HCT116 (cell line): Measurements from ENCODE around the gene SOX18. TPM values are rescaled to one million over a fixed set of nuclear protein-coding genes. Genes with fewer than 3 reads are reported as not detected.
A peak's percentile ranks its signal among the peaks of the same experiment; 100 is the strongest.

Source experiments
- ATAC-seq: fragments of 200-7000 bp; cut with Tn5 transposase; 2 replicates; pipeline ENCODE4 v1.9.1; 2020; ENCODE audit warnings: mild to moderate bottlenecking, moderate library complexity
- Bru-seq: library from RNA; stranded (reverse); fragments of 400-500 nt; gene quantifications from one replicate; lab custom pipeline; 2021; lab: Mats Ljungman, UMichigan
- BruChase-seq, 2 experiments: library from RNA; stranded (reverse); fragments of 400-500 nt; gene quantifications; one replicate each; lab custom pipeline; 2021; lab: Mats Ljungman, UMichigan
- BruUV-seq: library from RNA; stranded (reverse); fragments of 400-500 nt; replicated peaks from 2 replicates; lab custom pipeline; 2021; lab: Mats Ljungman, UMichigan
- CTCF ChIA-PET: fragments of 300-600 bp; sonication (Branson Sonifier 250); formaldehyde crosslinking; loops from one replicate; lab custom pipeline; 2021; ENCODE audit warnings: antibody characterized with exemption; lab: Charles Lee
- POLR2A ChIA-PET: fragments of 300-600, 350-600 bp; sonication (Branson Sonifier 250); formaldehyde crosslinking; loops from one replicate; lab custom pipeline; 2021; ENCODE audit warnings: antibody characterized with exemption; lab: Charles Lee
- RAD21 ChIA-PET, 2 experiments: fragments of 300-600 bp; sonication (Branson Sonifier 250); formaldehyde crosslinking; loops; one replicate each; lab custom pipeline; 2023; ENCODE audit warnings: low total read pairs in 2 of 2; ENCODE audit not compliant: uncharacterized antibody in 2 of 2, unreplicated experiment in 2 of 2, low non-redundant PET in 1 of 2; lab: Charles Lee
- DNase-seq: peaks from one replicate; pipeline ENCODE4 v3.0.0-alpha.2; 2010; ENCODE audit warnings: low read depth, low spot score
- H2AFZ ChIP-seq: fragments of 200-600 bp; shearing (Covaris generic), sonication (generic); 2 replicates; pipeline ENCODE4 v1.6.1; 2017; ENCODE audit warnings: low read depth, mixed run types, mixed read lengths, antibody characterized with exemption, low read length; ENCODE audit not compliant: poor library complexity, severe bottlenecking
- H3K27ac ChIP-seq: 2 replicates; pipeline ENCODE4 v1.5.1; 2012; ENCODE audit warnings: low read depth, low read length
- H3K27me3 ChIP-seq: fragments of 200-600 bp; sonication (generic); 2 replicates; pipeline ENCODE4 v1.6.1; 2016; ENCODE audit warnings: mixed run types, low read length, mixed read lengths; ENCODE audit not compliant: insufficient read depth
- H3K36me3 ChIP-seq, 2 experiments: fragments of 200-500 bp in 1 of 2; fragments of 200-600 bp in 1 of 2; sonication (Bioruptor generic) in 1 of 2; sonication (generic) in 1 of 2; 2 replicates each; pipeline versions ENCODE4 v1.5.1 to v1.6.1; 2014 to 2016; ENCODE audit warnings: low read length in 2 of 2, inconsistent platforms in 1 of 2, mixed read lengths in 1 of 2, mixed run types in 1 of 2; ENCODE audit not compliant: insufficient read depth in 2 of 2, control insufficient read depth in 1 of 2
- H3K4me1 ChIP-seq, 2 experiments: fragments of 200-600 bp in 1 of 2; sonication (generic) in 1 of 2; 2 replicates each; pipeline versions ENCODE4 v1.5.1 to v1.6.1; 2012 to 2017; ENCODE audit warnings: low read length in 2 of 2, inconsistent platforms in 1 of 2, mild to moderate bottlenecking in 1 of 2, mixed read lengths in 1 of 2, mixed run types in 1 of 2, moderate library complexity in 1 of 2; ENCODE audit not compliant: insufficient read depth in 2 of 2, control insufficient read depth in 1 of 2
- H3K4me2 ChIP-seq: fragments of 200-600 bp; sonication (generic); 2 replicates; pipeline ENCODE4 v1.6.1; 2017; ENCODE audit warnings: mixed run types, low read length, mixed read lengths
- H3K4me3 ChIP-seq, 2 experiments: fragments of 200-600 bp in 1 of 2; sonication (generic) in 1 of 2; replicated peaks in 1 of 2; 2 replicates each; pipeline ENCODE4 v1.5.1; 2011 to 2016; ENCODE audit warnings: low read length in 2 of 2, control low read depth in 1 of 2, low read depth in 1 of 2, mild to moderate bottlenecking in 1 of 2, mixed read lengths in 1 of 2, mixed run types in 1 of 2
- H3K79me2 ChIP-seq: fragments of 200-600 bp; sonication (generic); 2 replicates; pipeline ENCODE4 v1.6.1; 2017; ENCODE audit warnings: mild to moderate bottlenecking, mixed run types, low read length, moderate library complexity, mixed read lengths; ENCODE audit not compliant: insufficient read depth
- H3K9ac ChIP-seq: fragments of 200-600 bp; sonication (generic); 2 replicates; pipeline ENCODE4 v1.6.1; 2016; ENCODE audit warnings: low read length, mixed read lengths
- H3K9me2 ChIP-seq: fragments of 200-600 bp; sonication (generic), shearing (Covaris generic); 2 replicates; pipeline ENCODE4 v1.6.1; 2017; ENCODE audit warnings: mixed run types, mild to moderate bottlenecking, moderate library complexity; ENCODE audit not compliant: insufficient read depth
- H3K9me3 ChIP-seq, 2 experiments: fragments of 200-500 bp in 1 of 2; fragments of 200-600 bp in 1 of 2; sonication (Bioruptor generic) in 1 of 2; sonication (generic) in 1 of 2; 2 replicates each; pipeline ENCODE4 v1.6.1; 2014 to 2017; ENCODE audit warnings: low read length in 2 of 2, mixed read lengths in 2 of 2, inconsistent platforms in 1 of 2, low read depth in 1 of 2, mild to moderate bottlenecking in 1 of 2, mixed run types in 1 of 2, moderate library complexity in 1 of 2; ENCODE audit not compliant: control insufficient read depth in 1 of 2, insufficient read depth in 1 of 2
- H4K20me1 ChIP-seq: fragments of 200-600 bp; sonication (generic), shearing (Covaris generic); 2 replicates; pipeline ENCODE4 v1.6.1; 2017; ENCODE audit warnings: mixed run types, mild to moderate bottlenecking, moderate library complexity; ENCODE audit not compliant: insufficient read depth
- CEBPB ChIP-seq: IDR thresholded peaks from 2 replicates; pipeline ENCODE4 v1.6.1; 2012; ENCODE audit warnings: low read depth
- EZH2 ChIP-seq: fragments of 200-600 bp; sonication (generic); IDR thresholded peaks from 2 replicates; pipeline ENCODE4 v1.6.1; 2017; ENCODE audit warnings: antibody characterized with exemption, mixed run types
- EZH2phosphoT487 ChIP-seq: fragments of 200-600 bp; IDR thresholded peaks from 2 replicates; pipeline ENCODE4 v1.6.1; 2018; ENCODE audit warnings: antibody characterized with exemption, borderline replicate concordance
- POLR2AphosphoS5 ChIP-seq: IDR thresholded peaks from 2 replicates; pipeline ENCODE4 v1.6.1; 2011; ENCODE audit warnings: mild to moderate bottlenecking, low read depth, low read length, moderate library complexity
- SP1 ChIP-seq: IDR thresholded peaks from 2 replicates; pipeline ENCODE4 v1.6.1; 2012; ENCODE audit warnings: low read depth
- ZFX ChIP-seq: fragments of 450-650 bp; IDR thresholded peaks from 2 replicates; pipeline ENCODE4 v1.6.1; 2017
- ZNF274 ChIP-seq: fragments of 200-500 bp; sonication (Bioruptor generic); IDR thresholded peaks from 2 replicates; pipeline ENCODE4 v1.6.1; 2014; ENCODE audit warnings: mild to moderate bottlenecking, low read depth, low read length, inconsistent platforms
- intact Hi-C: fragments of 100-400 bp; cut with micrococcal nuclease; formaldehyde crosslinking; loops from 2 replicates; pipeline ENCODE4 v1.10.0; 2022
- long read RNA-seq: library from polyadenylated mRNA; unstranded; transcript quantifications from one replicate; pipeline ENCODE4 v2.0.0, GENCODE V29; 2021; ENCODE audit not compliant: unreplicated experiment
- polyA plus RNA-seq: library from polyadenylated mRNA; unstranded; fragments of >200 nt; gene quantifications from 2 replicates; pipeline ENCODE4 v1.2.1, GENCODE V29; 2012; ENCODE audit warnings: missing spikeins
- total RNA-seq: library from RNA; stranded (reverse); gene quantifications from one replicate; pipeline ENCODE4 v1.2.1, GENCODE V29; 2021; ENCODE audit not compliant: unreplicated experiment

Gene SOX18
- 3.3 TPM for total RNA-seq
- 1.2 and 1.8 TPM in 2 replicates for polyA plus RNA-seq
- percentile 19 among the genes with signal in this experiment for Bru-seq, nascent RNA
- percentile 23 among the genes with signal in this experiment for BruChase-seq, experiment 1, labeled RNA remaining after a 6-hour chase
- not detected for BruChase-seq, experiment 2, labeled RNA remaining after a 2-hour chase
- long read RNA-seq, transcript SOX18-201 (2 exons, 1,864 nt), result major isoform, 8 of 9 reads
- long read RNA-seq, partial matches to known transcripts, result 0 of 9 reads
- long read RNA-seq, other reads (novel, unspliced or antisense), result 1 of 9 reads

DNA sequence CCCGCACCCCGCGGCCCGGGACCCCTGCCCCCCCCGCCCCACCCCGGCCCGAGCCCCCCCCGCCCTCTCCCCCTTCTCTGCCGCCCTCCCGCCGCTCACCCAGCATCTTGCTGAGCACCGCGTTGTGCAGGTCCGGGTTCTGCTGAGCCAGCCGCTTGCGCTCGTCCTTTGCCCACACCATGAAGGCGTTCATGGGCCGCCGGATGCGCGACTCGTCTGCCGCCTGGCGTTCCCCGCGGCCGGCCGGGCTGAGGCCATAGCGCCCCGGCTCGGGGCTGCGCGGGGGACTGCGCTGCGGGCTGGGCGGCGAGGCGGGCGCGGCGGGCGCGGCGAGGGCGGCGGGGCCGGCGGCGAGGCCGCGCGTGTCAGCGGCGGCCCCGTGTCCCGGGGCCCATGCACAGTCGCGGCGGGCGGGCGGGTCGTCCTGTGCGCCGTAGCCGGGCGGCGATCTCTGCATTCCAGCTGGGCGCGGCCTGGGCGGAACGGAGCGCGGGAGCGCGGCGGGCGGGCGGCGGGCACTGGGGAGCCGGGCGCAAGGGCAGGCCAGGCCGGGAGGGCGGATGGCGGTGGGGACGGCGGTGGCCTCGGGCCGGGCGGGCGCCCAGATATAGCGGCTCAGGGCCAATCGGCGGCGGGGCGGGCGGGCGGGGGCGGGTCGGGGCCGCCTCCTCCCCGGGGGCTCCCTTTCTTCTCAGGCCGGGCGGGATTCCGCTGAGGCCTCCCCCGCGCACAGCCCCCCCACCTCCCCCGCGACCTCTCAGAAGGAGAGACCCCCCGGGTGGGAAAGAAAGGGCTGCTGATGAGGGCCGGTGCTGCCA lies at the start of gene SOX18:
Gene SOX18 (minus strand): TSS at position 580 of the 818 bp plus-strand sequence. CDS start 123 bp downstream, at position 457.
- Histone ChIP-seq H3K36me3 (no peaks in the 10 kb centered on the region), H3K4me3 (peak within 1 kb of the TSS; percentile 37 to 56), H3K27ac (peak within 1 kb of the TSS; percentile 51; the same call in 1 of the 2 replicates), H3K9me2 (no peaks in the 10 kb centered on the region), H3K27me3 (no peaks in the 10 kb centered on the region), H2AFZ (no peak within 1 kb of the TSS), H3K4me1 (peaks cover 30 to 38% of the 10 kb centered on the region in 2 experiments), H3K4me2 (peak within 1 kb of the TSS; percentile 80), H4K20me1 (no peaks in the 10 kb centered on the region), H3K9me3 (no peaks in the 10 kb centered on the region), H3K9ac (peak within 1 kb of the TSS; percentile 51), H3K79me2 (no peaks in the 10 kb centered on the region)
- RAD21 ChIA-PET, result no interaction called here
- POLR2A ChIA-PET, result no interaction called here
- intact Hi-C loops, result no loop called here
- DNase-seq, result no peak
- CTCF ChIA-PET, result interaction anchor here (1.0 kb wide), 1 partner anchor 10 kb away, joined by 3 read pairs; no protein-coding TSS in a partner anchor
- ATAC-seq, result peak; percentile 64
- TF ChIP-seq EZH2, result no peak
- TF ChIP-seq ZFX, result peak; percentile 66; the same call in 1 of the 2 replicates
- 0 out of 2 replicates have a peak, but pooled peaks have one; percentile 48 for TF ChIP-seq POLR2AphosphoS5
- TF ChIP-seq, all 23 proteins: peak for 2
- BruUV-seq, result no TSS peak

DNA sequence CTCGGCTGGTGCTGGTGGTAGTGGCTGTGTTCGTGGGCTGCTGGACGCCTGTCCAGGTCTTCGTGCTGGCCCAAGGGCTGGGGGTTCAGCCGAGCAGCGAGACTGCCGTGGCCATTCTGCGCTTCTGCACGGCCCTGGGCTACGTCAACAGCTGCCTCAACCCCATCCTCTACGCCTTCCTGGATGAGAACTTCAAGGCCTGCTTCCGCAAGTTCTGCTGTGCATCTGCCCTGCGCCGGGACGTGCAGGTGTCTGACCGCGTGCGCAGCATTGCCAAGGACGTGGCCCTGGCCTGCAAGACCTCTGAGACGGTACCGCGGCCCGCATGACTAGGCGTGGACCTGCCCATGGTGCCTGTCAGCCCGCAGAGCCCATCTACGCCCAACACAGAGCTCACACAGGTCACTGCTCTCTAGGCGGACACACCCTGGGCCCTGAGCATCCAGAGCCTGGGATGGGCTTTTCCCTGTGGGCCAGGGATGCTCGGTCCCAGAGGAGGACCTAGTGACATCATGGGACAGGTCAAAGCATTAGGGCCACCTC lies 49.1 kb upstream of the SOX18 start:
- CTCF ChIA-PET, result interaction anchor here (1.7 kb wide), 1 partner anchor 15 kb away, joined by 4 read pairs; no protein-coding TSS in a partner anchor
- no peak overlapping the region for H2AFZ ChIP-seq
- H3K4me3 ChIP-seq, result no peak overlapping the region
- H3K9me2 ChIP-seq, result no peaks in the 10 kb centered on the region
- H3K4me2 ChIP-seq, result no peak overlapping the region
- H3K79me2 ChIP-seq, result no peaks in the 10 kb centered on the region
- no peaks in the 10 kb centered on the region for H3K36me3 ChIP-seq
- BruUV-seq, result no TSS peak
- TF ChIP-seq CEBPB (no peak), SP1 (no peak), EZH2phosphoT487 (no peak), ZNF274 (no peak)
- RAD21 ChIA-PET, result no interaction called here
- H3K27ac ChIP-seq, result no peak overlapping the region
- intact Hi-C loops, result no loop called here
- H3K27me3 ChIP-seq, result no peaks in the 10 kb centered on the region
- ATAC-seq (no peak), DNase-seq (no peak)
- no peak overlapping the region for H3K9ac ChIP-seq
- H3K9me3 ChIP-seq, result no peaks in the 10 kb centered on the region
- H3K4me1 ChIP-seq, result peaks cover 4 to 13% of the 10 kb centered on the region in 2 experiments; a peak in 2 of 4 replicates
- POLR2A ChIA-PET, result no interaction called here
- no peaks in the 10 kb centered on the region for H4K20me1 ChIP-seq
